Right kidney (tissue), 9 donors: ENCODE results near the gene GPR18.

Source experiments
- DNase-seq: peaks from one replicate; pipeline ENCODE4 v3.0.0-alpha.2; 2016
- long read RNA-seq, 8 donors: transcript quantifications; one replicate each; lab custom pipeline, GENCODE V29; 2026

GPR18 gene, protein sequence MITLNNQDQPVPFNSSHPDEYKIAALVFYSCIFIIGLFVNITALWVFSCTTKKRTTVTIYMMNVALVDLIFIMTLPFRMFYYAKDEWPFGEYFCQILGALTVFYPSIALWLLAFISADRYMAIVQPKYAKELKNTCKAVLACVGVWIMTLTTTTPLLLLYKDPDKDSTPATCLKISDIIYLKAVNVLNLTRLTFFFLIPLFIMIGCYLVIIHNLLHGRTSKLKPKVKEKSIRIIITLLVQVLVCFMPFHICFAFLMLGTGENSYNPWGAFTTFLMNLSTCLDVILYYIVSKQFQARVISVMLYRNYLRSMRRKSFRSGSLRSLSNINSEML
- long read RNA-seq, donor 1, result 0 reads
- long read RNA-seq, donor 2, result 0 reads
- long read RNA-seq, donor 3, result 0 reads
- long read RNA-seq, donor 4, result 0 reads
- long read RNA-seq, donor 5, result 0 reads
- long read RNA-seq, donor 6, result 0 reads
- long read RNA-seq, donor 7, result 0 reads
- long read RNA-seq, donor 8, result 0 reads

- no peak for DNase-seq
Measured at GRCh38 chr13:99258210-99258860, at the start of gene GPR18. Gene GPR18, minus strand, starts transcription at chr13:99258379. Its CDS starts 2,507 bp downstream, at chr13:99255872.

- no peak for DNase-seq
Measured at GRCh38 chr13:99307648-99308339, 49.6 kb upstream of the GPR18 start.

GRCh38 chr13:99307247-99307646 lies 49.1 kb upstream of the GPR18 start, which contains the start of gene GPR183:
Gene GPR183, minus strand, starts transcription at chr13:99307399. Its CDS starts 11,254 bp downstream, at chr13:99296145.
- DNase-seq, result no peak

- no peak for DNase-seq
Measured at GRCh38 chr13:99305566-99305965, 47.4 kb upstream of the GPR18 start.

DNA sequence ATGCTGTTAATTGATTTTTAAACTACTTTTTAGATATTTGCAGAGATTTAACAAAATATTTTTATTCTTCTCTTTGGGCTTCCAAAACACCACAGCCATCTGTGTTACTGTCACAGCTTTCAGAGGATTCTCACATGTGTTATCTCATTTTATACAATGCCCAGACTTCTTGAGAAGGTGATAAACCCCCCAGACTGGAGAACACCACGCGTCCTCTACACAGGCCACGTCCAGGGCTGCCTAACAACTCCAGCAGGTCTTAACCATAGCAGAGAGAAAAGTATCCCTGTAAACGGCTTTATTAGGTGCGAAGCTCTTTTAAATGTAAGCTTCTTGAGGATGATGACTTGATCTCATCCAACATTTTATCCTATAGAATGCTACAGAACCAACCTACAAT lies 47.0 kb upstream of the GPR18 start:
- no peak for DNase-seq

DNA sequence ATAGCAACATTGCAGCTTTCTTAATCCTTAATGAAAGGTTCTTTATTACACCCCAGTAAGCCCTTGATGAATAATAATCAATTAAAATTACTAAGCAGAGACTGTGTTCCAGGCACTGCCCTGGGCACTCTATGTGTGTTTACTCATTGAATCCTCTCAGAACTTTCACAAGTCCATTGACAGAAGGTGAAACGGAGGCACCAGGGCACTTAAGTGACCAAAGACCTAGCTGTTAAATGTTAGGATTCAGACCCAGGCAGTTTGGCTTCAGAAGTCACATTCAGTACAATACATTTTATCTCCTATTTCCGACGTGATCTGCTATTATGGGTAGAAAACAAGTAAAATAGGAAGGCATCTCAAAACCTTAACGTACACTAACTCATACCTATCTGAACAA lies 46.4 kb upstream of the GPR18 start:
- no peak for DNase-seq

DNA sequence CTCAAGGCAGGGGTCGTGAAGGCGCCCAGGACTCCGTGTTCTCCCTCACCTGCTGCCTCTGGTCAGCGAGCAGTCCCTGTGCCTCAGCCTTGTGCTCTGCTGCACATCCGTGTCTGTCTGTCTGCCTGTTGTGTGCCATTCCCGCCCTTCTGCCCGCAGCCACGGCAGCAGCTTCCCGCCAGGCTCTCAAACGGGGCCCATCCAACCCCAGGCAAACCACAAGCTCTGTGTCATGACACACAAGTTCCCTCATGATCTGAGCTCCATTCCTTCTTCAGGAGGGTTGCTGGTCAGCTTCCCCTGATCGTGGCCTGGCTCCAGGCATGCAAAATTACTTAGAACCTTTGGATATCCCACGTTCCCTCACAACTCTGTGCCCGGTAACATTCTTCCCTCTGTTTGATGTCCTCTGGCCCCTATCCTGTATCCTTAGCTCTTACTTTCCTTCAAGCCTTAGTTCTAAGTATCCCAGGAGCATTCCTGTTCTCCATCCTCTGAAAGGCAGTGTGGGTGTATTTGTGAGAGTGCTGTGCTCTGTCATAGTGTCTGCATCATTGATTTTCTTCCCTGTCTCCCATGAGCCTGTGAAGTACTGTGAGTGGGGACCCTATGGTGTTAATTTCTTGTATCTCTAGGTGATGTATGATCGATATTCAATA lies 45.8 kb upstream of the GPR18 start:
- DNase-seq, result no peak

DNA sequence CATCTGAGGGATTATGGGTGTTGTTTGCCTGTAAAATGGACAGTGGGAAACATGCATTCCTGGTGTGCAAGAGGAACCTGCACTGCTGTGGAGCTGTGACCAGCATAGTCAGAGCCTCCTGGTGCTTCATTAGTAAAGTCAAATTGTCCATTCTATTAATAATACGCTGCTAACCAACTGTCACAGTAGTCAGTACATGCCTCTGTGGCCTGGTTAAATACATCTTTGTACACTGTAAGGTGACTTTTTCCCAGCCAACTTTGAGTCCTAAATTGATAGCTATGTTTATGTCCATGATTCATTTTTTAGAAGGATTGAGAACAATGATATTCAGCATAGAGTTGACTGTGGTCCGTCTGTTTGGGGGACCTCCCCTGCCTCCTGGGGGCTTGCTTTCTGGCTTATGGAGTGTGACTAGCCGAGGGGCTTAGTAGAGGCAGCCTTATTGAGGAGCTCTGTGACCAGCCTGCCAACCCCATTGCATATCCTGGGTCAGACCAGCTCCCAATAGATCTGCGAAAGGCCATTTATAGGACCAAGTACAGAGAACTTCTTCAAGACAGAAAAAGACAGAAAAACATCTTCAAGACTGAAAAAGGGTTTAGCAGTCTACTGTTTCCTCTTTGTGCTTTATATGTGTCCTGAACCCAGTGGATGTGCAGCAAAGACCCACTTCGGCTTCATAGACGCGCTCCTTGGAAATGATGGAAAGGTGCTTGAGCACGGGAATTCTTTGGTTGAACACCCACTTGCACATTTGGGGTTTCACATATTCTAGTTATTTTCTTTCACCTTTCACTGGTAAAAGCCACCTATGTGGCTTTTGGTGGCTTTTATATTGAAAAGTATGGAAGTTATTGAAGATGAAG lies 44.7 kb upstream of the GPR18 start:
- DNase-seq, result no peak

DNA sequence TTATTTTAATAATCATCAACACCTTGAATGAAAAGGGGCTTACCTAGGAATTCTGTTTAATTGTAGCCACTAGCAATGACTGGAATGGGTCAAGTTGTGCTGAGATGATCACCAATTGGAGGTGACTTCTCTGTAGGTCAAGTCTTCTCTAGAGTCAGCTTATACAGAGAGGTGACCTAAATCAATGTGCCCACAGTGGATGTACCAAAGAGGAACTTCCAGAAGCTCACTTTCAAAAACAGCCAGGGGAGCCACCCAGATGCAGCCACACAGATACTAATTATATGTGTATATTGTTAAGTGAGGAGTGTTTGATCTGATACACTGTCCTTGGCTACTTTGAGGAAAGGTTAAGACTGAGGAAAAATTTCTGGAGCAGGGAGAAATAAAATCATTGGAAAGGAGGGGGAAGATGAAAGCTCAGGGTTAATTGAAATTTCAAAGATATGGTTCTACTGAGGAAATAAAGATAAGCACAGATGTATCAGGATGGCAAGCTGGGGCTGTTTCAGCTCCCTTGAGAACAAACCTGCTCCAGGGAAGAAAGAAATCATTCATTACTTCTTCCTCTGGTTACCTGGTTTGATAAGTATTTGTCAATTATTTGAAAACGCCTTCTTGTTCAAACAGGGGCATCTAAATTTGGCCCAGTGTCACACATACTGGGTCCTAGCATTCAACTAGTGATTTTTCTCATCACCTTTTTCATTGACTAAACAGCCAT lies 43.9 kb upstream of the GPR18 start:
- DNase-seq, result no peak

DNA sequence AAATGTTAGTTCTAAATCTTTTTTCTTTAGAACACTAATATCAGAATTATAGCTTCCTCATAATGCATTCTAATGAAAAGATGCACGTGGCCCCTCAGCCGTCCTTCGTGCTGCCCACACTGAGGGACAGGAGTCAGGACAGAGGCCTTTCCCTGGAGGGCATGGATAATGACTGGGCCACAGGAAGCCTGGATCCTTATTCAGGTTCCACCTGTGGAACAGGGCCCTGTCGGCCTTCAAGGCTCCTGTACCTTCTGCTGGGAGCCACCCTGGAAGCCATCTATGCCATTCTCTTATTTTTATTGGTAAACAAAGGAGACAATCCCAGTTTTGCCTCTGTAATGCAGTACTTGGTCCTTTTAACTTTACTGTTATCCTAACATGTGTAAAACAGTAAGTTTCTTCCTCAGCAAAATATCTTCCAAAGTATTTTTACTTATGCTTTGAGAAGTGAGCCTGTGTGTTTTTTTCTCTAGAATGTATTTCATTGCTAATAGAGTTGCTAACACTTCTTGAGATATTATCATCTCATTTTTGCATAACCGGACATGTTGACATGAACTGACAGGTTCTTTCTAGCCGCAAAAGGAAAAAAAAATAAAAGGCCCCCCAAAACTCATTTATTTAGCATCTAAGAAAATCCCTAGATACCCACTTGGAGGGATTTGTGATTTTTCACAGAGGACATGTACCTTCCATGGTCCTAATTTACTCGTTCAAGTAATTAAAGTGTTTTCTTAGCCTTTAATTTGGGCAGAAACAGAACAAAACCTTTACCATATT lies 43.1 kb upstream of the GPR18 start:
- no peak for DNase-seq

DNA sequence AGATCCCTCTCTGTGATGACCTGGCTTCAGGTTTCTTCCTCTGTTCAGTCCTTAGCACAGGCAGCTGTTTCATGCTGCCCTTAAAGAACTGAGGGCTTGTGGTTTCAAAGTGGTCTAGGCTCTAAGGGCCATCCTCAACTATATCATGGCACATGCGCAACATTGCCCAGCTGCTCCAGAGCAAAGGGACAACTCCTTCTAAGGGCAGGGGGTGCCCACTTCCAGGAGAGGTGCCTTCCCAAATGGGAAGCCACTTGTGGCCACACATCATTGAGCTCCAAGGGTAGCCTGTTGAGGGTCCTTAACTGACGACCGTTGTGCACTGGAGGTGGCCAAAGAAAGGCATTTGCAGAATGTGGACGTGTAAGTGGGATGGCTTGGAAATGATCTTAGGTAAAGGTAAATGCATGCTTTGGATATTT lies 41.8 kb upstream of the GPR18 start:
- no peak for DNase-seq

DNA sequence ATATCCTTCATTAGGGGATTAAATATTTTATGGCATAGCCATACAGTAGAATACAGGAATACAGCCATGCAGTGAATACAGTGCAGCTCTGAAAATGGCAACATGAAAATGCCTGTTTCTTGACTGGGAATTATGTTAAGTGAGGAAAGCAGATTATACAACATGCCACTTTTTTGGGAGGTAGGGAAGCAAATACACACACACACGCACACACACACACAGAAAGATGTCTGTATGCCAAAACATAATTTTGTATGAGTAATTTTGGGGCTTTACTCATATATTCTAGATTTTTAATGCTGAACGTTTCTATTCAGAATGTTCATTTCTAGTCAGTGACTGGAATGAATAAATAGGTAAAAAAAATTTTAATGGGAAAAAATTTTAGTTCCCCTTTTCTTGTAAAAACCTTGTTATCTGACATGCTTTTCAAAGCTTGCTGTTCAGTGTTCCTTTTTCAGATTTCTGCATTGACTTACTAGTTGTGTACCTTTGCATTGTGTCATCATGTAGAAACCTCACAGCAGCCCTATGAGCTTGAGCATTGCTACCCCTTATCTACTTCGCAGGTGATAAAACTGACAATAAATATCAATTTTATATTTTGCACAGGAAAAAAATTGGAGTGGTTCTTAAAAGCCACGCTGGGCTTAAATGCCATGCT lies 41.2 kb upstream of the GPR18 start:
- no peak for DNase-seq

DNA sequence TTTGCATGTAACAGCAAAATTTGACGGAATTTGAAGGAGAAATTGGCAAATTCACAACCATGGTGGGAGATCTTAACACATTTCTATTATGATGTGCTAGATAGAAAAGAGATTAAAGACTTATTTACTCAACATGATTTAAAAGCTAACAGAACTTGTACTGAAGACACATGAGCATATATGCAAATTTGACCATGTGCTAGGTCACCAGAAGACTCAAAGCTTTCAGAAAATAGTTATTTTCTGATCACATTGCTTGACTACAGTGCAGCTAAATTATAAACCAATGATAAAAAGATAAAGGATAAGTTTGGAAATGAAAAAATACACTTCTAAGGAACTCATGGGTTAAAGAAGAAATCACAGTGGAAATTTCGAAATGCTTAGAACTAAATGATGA lies 39.9 kb upstream of the GPR18 start:
- no peak for DNase-seq

DNA sequence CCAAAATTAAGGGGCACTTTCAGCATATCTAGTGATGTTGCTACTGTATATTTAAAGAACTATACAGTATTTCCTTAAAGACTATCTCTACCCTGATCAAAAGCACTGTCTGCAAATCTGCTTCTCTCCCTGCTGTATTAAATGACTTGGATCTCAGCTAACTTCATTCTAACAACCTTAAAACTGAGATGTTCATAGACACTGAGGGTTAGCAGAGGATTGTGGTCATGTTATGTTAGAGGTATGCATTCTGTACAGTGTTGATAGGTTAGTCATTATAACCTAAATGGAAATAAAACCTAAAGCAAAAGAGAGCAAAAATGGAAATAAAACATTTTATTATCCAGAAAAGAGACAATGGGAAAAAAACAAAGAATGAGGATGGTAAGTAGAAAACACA lies 39.2 kb upstream of the GPR18 start:
- DNase-seq, result no peak

DNA sequence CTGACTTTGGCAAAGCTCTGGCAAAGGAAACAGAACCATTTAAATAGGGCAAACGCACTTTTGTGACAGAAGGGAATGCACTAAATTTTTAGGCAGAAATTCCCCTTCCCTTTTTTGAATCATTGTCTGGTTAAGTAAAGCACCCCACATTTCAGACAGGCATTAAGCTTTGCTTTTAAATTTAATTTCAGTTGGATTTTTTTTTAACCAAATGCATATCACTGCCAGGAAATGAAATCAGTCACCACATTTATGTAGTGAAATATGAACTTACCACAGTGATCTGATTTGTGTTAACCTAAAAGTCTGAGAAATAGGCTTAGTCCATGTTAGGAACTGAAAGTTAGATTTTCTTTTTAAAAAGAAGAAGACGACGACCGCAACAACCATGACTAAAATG lies 38.2 kb upstream of the GPR18 start:
- no peak for DNase-seq

DNA sequence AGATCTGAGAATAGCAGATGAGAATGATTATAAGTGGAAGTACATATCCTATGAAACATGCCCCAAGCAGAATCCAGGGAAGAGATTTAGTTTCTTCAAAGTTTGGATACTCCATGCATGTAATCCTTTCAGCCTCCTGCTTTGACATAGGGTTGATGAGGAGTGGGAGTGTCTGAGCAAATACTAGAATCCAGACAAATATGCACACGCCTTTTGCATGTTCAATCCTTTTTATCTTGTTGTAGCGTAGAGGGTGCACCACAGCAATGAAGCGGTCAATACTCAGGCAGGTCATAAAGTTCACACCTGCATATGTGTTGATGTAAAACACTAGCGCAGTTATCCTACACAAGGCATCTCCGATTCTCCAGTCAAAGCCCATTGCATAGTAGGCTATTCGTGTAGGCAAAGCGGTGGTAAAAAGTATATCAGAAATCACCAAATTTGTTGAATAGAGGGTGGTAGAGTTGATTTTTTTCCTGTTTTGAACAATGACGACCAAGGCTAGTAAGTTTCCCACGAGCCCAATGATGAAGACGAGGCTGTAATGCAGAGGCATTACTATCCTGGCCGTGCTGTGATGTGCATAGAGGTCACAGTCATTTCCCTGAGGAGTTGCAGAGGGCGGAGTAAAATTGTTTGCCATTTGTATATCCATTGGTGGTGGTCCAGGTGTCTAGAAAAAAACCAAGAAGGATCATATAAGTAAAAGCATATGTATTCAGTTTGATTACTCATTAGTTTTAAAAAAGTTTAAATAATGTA lies 37.5 kb upstream of the GPR18 start:
- DNase-seq, result no peak

DNA sequence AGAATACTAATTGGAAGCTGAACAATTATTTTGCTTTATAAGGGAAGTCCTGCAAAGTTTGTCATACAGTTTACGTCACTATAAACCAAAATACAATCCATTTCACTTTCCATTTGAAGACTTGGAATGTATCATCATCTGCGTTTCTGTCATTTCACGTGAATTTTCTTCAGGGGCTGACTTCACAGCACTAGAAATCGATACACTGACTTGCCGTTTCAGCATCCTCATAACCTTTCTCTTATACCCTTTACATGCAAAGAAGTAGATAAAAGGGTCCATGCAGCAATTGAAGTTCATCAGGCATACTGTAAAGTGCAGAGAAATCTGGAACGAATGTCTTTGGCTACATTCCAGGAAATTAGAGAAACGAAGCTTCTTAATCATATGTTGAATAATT lies 36.8 kb upstream of the GPR18 start:
- no peak for DNase-seq

DNA sequence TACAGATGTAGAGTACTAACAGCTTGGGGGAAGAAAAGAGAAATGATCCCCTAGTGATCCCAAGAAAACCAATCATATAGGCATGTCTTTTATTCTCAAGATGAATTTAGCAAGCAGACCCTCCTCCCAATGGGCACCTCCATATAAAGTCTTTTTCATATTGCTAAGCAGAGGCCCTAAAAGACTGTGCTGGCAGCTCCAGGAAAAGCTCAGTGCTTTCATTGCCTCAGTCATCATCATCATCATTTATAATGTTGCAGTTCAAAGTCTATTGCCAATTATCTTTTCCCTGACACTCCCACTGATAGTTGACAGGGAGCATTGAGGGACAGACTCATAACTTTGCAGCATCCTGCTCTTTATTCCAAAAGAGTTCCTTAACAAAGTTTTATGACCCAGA lies 36.0 kb upstream of the GPR18 start:
- no peak for DNase-seq

- DNase-seq, result no peak
Measured at GRCh38 chr13:99293178-99293577, 35.0 kb upstream of the GPR18 start.
